Astrocyte of the spinal cord (primary cell): ENCODE data around the gene KIF3C.
"Not testable (repeated sequence)": the region's sequence is repeated elsewhere in the genome, so short reads cannot be mapped to it uniquely, and the experiment has no call there.

Experiments
- DNase-seq: peaks from one replicate; pipeline ENCODE4 v3.0.0; 2011; ENCODE audit warnings: low read depth, low spot score
- H3K4me3 ChIP-seq: 2 replicates; pipeline ENCODE4 v1.5.1; 2011; ENCODE audit warnings: low read depth, mild to moderate bottlenecking, low read length, moderate library complexity
- CTCF ChIP-seq: IDR thresholded peaks from 2 replicates; pipeline ENCODE4 v1.5.1; 2012; ENCODE audit warnings: low read depth, mild to moderate bottlenecking, low read length, inconsistent platforms
- in situ Hi-C: cut with HindIII; loops from 2 replicates; pipeline ENCODE4 v1.10.0; 2017; ENCODE audit warnings: low sequenced_read_pairs

Gene KIF3C

GRCh38 chr2:26017464-26018183, 35.3 kb upstream of the KIF3C start:
- H3K4me3 ChIP-seq, result no peak overlapping the region
- DNase-seq, result no peak
- in situ Hi-C loops, result no loop called here
- no peak for TF ChIP-seq CTCF

- DNase-seq, H3K4me3 ChIP-seq, in situ Hi-C loops: not testable (repeated sequence)
These were observed 34.4 kb upstream of the KIF3C start for GRCh38 chr2:26016706-26017045.

- in situ Hi-C loops, result no loop called here
- H3K4me3 ChIP-seq, result no peak overlapping the region
- DNase-seq, result no peak
- TF ChIP-seq CTCF, result no peak
These were observed 33.9 kb upstream of the KIF3C start for GRCh38 chr2:26016012-26016705.

- in situ Hi-C loops, result no loop called here
- no peak overlapping the region for H3K4me3 ChIP-seq
- no peak for DNase-seq
- no peak for TF ChIP-seq CTCF
These were observed 31.4 kb upstream of the KIF3C start for GRCh38 chr2:26013668-26014067.

GRCh38 chr2:26011990-26012856, 29.9 kb upstream of the KIF3C start:
- H3K4me3 ChIP-seq, result no peak overlapping the region
- DNase-seq, result peak; percentile 25
- in situ Hi-C loops, result no loop called here
- no peak for TF ChIP-seq CTCF

- in situ Hi-C loops, result no loop called here
- DNase-seq, result no peak
- no peak for TF ChIP-seq CTCF
- H3K4me3 ChIP-seq, result no peak overlapping the region
These were observed 29.3 kb upstream of the KIF3C start for GRCh38 chr2:26011609-26011989.

- no peak for TF ChIP-seq CTCF
- no peak overlapping the region for H3K4me3 ChIP-seq
- no peak for DNase-seq
- in situ Hi-C loops, result no loop called here
These were observed 28.6 kb upstream of the KIF3C start for GRCh38 chr2:26010943-26011342.
